Lower lobe of right lung (tissue), 2 donors: ENCODE measurements around the gene NSD1. TPM values are rescaled to one million over a fixed set of nuclear protein-coding genes. Genes with fewer than 3 reads are reported as not detected.

ENCODE experiments used
- ATAC-seq, 2 donors: fragments of 200-7000 bp; cut with Tn5 transposase; one replicate each; pipeline ENCODE4 v1.9.1; 2020 to 2022; ENCODE audit warnings: mild to moderate bottlenecking in 2 of 2, moderate library complexity in 2 of 2
- DNase-seq: peaks from one replicate; pipeline ENCODE4 v3.0.0-alpha.2; 2020
- H3K27ac ChIP-seq: fragments of 200-600 bp; one replicate; pipeline ENCODE4 v1.8.0; 2022
- H3K27me3 ChIP-seq: fragments of 200-600 bp; one replicate; pipeline ENCODE4 v1.8.0; 2022; ENCODE audit warnings: low read depth
- H3K36me3 ChIP-seq: fragments of 200-600 bp; one replicate; pipeline ENCODE4 v1.8.0; 2022; ENCODE audit warnings: mild to moderate bottlenecking
- H3K4me1 ChIP-seq: fragments of 200-600 bp; one replicate; pipeline ENCODE4 v1.8.0; 2022
- H3K4me3 ChIP-seq: fragments of 200-600 bp; one replicate; pipeline ENCODE4 v1.8.0; 2022; ENCODE audit warnings: mild to moderate bottlenecking
- H3K9me3 ChIP-seq: fragments of 200-600 bp; one replicate; pipeline ENCODE4 v1.8.0; 2022
- intact Hi-C: fragments of 100-400 bp; cut with DNase I; formaldehyde crosslinking; loops from one replicate; pipeline ENCODE4 v1.11.0; 2022
- total RNA-seq: library from RNA; stranded (reverse); fragmentation: NEBNext Ultra II Directional; extraction: Animal tissue kit (Norgen Biotek cat#: 25700); gene quantifications from one replicate; pipeline ENCODE4 v1.2.1, GENCODE V29; 2021
- TF ChIP-seq, protein P1 (sequence below): fragments of 200-600 bp; IDR thresholded peaks from one replicate; pipeline ENCODE4 v1.8.0; 2022; ENCODE audit warnings: antibody characterized with exemption, mild to moderate bottlenecking
- donor health status: DM: no; HTN: yes; CAD: no; lungs with severe emphysema.

Gene NSD1
- total RNA-seq, 1 donor from 2014 or later: 75.5 TPM

DNA sequence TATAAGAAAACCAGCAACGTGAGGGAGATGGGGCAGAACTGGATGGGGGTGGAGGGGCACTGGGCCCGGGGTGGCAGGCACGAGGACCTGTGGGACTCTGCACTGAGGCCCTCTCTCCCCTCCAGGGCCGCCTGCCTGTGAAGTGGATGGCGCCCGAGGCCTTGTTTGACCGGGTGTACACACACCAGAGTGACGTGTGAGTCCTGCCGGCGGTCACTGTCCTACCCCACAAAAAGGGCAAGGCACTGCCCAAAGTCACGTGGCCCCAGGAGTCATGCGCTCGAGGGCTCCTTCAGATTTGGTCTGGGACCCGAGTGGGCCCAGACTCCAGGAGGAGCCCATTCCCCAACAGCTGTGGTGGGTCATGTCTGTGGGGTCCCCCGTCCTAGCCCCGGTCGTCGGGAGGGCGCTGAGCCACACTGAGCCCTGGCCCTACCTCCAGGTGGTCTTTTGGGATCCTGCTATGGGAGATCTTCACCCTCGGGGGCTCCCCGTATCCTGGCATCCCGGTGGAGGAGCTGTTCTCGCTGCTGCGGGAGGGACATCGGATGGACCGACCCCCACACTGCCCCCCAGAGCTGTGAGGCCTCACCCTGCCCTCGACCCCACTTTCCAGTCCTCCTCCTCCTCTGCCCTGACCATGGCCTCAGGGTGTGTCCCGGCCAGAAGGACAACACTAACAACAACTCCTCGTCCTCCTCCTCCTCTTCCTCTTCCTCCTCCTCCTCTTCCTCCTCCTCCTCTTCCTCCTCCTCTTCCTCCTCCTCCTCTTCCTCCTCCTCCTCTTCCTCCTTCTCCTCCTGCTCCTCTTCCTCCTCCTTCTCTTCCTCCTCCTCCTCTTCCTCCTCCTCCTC is 37.2 kb upstream of the NSD1 start:
- DNase-seq (no peak), ATAC-seq (no peak)
- intact Hi-C loops: no loop called here
- no peaks in the 10 kb centered on the region for H3K27me3 ChIP-seq
- H3K36me3 ChIP-seq: no peaks in the 10 kb centered on the region
- TF ChIP-seq, protein P1, sequence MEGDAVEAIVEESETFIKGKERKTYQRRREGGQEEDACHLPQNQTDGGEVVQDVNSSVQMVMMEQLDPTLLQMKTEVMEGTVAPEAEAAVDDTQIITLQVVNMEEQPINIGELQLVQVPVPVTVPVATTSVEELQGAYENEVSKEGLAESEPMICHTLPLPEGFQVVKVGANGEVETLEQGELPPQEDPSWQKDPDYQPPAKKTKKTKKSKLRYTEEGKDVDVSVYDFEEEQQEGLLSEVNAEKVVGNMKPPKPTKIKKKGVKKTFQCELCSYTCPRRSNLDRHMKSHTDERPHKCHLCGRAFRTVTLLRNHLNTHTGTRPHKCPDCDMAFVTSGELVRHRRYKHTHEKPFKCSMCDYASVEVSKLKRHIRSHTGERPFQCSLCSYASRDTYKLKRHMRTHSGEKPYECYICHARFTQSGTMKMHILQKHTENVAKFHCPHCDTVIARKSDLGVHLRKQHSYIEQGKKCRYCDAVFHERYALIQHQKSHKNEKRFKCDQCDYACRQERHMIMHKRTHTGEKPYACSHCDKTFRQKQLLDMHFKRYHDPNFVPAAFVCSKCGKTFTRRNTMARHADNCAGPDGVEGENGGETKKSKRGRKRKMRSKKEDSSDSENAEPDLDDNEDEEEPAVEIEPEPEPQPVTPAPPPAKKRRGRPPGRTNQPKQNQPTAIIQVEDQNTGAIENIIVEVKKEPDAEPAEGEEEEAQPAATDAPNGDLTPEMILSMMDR: no peak
- H3K9me3 ChIP-seq: no peaks in the 10 kb centered on the region
- no peak overlapping the region for H3K4me3 ChIP-seq
- peaks cover 16% of the 10 kb centered on the region for H3K4me1 ChIP-seq
- H3K27ac ChIP-seq: peak overlapping the region; percentile 41

DNA sequence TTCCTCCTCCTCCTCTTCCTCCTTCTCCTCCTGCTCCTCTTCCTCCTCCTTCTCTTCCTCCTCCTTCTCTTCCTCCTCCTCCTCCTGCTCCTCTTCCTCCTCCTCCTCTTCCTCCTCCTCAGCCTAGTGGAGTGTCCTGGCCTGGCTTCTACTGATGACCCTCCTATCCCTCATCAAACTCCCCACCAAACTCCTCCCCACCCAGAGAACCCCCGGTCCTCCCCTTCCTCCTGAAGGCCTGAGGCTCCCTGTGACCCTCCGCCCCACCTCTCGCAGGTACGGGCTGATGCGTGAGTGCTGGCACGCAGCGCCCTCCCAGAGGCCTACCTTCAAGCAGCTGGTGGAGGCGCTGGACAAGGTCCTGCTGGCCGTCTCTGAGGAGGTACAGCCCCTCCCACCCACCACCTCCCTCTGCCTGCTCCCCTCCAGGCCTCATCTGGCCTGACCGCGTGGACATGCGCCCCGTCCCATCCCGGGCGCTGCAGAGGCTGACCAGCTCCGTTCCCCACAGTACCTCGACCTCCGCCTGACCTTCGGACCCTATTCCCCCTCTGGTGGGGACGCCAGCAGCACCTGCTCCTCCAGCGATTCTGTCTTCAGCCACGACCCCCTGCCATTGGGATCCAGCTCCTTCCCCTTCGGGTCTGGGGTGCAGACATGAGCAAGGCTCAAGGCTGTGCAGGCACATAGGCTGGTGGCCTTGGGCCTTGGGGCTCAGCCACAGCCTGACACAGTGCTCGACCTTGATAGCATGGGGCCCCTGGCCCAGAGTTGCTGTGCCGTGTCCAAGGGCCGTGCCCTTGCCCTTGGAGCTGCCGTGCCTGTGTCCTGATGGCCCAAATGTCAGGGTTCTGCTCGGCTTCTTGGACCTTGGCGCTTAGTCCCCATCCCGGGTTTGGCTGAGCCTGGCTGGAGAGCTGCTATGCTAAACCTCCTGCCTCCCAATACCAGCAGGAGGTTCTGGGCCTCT is 36.3 kb upstream of the NSD1 start:
- TF ChIP-seq, protein P1: no peak
- Histone ChIP-seq H3K36me3 (no peaks in the 10 kb centered on the region), H3K4me3 (no peak overlapping the region), H3K27ac (no peak overlapping the region), H3K27me3 (no peaks in the 10 kb centered on the region), H3K4me1 (peaks cover 16% of the 10 kb centered on the region), H3K9me3 (no peaks in the 10 kb centered on the region)
- intact Hi-C loops: no loop called here
- ATAC-seq (no peak), DNase-seq (no peak)

DNA sequence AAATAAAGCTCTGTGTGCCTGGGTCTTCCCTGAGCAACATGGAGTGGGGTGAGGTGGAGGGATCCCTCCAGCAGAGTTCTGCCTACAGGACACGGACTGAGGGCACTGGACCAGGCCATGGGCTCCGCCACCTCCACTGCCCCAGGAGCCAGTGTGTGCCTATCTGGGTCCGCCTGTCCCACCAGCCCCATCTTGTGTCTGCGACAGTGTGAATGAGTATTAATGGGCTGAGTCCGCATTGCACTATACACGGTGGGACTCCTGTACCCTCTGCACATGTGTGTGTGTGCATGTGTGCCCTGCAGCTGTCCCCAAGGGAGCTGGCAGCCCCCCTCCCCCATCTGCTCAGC is 35.5 kb upstream of the NSD1 start:
- no peaks in the 10 kb centered on the region for H3K9me3 ChIP-seq
- peak overlapping the region; percentile 67 for H3K27ac ChIP-seq
- H3K4me3 ChIP-seq: no peak overlapping the region
- DNase-seq (no peak), ATAC-seq (peak in 1 of 2 donors; percentile 3)
- H3K4me1 ChIP-seq: peaks cover 16% of the 10 kb centered on the region
- H3K36me3 ChIP-seq: no peaks in the 10 kb centered on the region
- intact Hi-C loops: no loop called here
- no peaks in the 10 kb centered on the region for H3K27me3 ChIP-seq
- TF ChIP-seq, protein P1: no peak

DNA sequence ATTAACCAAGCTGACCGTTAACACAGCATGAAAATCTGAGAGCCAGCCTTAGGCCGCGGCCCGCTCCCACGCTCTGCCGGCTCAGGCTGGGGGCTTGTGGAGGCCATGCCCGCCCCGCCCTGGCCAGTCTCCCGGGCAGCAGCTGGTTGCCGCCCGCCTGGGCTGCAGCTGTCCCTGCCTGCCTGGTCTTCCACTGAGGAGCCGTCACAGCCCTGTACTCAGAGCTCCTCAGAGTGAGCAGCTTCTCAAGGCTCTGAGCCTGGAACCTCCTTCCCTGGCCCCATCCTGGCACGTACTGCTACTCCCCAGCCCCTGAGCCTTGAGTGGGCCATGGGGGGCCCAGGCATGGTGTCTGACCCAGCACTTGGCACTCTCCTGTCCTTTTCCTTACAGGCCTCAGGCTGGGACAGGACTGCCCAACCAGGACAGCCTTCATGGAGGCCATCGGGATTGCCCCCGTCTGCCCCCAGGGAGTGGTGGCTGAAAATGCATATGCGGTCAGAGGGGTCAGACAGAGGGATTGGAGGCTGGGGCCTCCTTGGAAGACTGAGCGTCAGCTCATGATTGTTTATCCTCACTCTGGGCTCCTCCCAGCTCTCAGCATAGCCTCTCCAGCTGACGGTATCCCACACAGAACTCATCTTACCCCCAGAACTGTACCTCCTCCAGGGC is 35.0 kb upstream of the NSD1 start:
- intact Hi-C loops: no loop called here
- no peaks in the 10 kb centered on the region for H3K9me3 ChIP-seq
- DNase-seq (no peak), ATAC-seq (peak; percentile 29 to 36)
- H3K4me1 ChIP-seq: peaks cover 16% of the 10 kb centered on the region
- TF ChIP-seq, protein P1: no peak
- no peaks in the 10 kb centered on the region for H3K36me3 ChIP-seq
- peak overlapping the region; percentile 67 for H3K27ac ChIP-seq
- no peak overlapping the region for H3K4me3 ChIP-seq
- H3K27me3 ChIP-seq: no peaks in the 10 kb centered on the region

DNA sequence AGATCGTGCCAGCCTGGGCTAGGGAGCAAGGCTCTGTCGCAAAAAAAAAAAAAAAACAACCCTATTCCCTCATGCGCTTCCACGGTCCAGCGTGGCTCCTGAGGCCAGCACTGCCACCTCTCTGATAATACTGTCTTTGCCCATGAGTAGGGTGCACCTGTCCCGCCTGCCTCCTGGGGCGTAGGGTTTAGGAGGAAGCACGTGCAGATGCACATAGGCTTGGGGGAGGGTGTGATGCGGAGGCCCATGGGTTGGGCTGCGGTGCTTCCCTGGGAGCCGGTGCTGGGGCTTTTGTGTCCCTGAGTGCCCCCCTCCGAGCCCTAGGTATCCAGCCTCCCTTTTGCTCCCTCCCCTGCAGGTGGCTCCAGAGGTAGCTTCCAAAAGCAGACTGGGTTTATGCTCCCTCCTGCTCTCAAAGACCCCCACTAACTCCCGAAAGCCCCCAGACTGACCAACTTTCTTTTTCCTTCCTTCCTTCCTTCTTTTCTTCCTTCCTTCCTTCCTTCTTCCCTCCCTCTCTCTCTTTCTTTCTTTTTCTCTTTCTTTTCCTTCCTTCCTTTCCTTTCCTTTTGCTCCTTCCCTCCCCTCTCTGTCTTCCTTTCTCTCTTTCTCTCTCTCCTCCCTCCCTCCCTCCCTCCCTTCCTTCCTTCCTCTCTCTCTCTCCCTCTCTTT is 34.0 kb upstream of the NSD1 start:
- Histone ChIP-seq H3K9me3 (no peaks in the 10 kb centered on the region), H3K27ac (no peak overlapping the region), H3K4me1 (peaks cover 13% of the 10 kb centered on the region), H3K4me3 (no peak overlapping the region), H3K27me3 (no peaks in the 10 kb centered on the region), H3K36me3 (no peaks in the 10 kb centered on the region)
- TF ChIP-seq, protein P1: no peak
- intact Hi-C loops: no loop called here
- DNase-seq (no peak), ATAC-seq (no peak)
